ENCODE measurements around the gene SPTA1.
"Not testable (repeated sequence)": the region's sequence is repeated elsewhere in the genome, so short reads cannot be mapped to it uniquely, and the experiment has no call there.

SPTA1 gene

DNA sequence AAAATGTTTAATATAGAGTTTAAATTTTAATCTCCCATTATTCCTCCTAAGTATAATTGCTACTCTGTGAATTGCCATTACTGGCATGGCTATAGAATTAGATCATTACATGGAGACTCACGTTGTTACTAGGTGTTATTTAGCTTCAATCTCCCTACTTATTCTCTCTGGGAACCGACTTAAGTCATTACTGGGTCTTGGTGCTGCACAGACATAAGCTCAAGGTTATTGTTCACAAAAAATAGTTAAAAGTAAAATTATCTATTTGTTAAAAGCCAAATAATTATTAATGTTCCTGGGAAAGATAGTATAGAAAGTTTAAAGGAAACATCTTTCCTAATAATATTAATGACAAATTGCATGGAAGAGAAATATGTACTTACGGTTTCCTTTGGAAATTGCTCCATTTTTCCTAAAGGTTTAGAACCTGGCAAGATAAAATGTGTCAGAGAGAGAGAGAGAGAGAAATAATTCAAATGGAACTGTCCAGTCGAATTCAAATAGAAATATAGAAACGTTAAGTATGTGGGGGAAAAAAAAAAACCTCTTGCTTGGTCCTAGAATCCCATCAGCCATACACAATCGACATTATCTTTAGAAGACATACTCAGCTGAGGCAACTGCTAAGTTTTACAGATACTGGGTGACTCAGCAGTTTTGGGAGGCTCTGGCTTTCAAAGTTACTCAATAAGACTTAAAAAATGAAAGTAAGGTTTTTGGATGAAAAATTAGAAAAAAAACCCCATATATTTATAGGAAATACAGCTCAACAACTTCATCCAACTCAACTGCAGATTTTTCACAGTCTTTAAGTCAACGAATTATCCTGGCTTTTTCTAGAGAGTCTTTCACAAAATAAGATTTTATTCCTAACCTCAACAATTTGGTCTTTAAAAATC is at the start of gene SPTA1:
Gene SPTA1, minus strand, starts transcription at position 605 of the 899 bp plus-strand sequence. Its CDS starts 198 bp downstream, at position 407.
- no peak for DNase-seq

DNA sequence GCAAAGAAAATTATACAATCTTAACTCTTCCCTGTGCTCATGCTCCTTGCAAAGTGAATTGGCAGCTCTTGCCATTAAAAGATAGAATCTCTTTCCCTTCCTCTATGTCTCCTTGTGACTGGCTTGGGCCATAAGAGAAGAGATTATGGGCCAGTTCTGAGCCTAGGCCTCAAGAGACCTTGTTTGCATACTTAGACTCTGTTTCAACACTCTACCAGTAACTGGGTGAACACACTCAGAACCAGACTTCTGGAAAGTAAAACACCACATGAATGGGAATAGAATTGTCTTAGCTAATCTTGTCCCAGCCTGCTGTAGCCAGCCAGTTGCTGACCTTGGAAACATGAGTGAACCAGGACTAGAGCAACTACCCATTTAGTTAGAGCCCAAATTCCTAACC is 49.3 kb upstream of the SPTA1 start:
- no peak for DNase-seq

DNA sequence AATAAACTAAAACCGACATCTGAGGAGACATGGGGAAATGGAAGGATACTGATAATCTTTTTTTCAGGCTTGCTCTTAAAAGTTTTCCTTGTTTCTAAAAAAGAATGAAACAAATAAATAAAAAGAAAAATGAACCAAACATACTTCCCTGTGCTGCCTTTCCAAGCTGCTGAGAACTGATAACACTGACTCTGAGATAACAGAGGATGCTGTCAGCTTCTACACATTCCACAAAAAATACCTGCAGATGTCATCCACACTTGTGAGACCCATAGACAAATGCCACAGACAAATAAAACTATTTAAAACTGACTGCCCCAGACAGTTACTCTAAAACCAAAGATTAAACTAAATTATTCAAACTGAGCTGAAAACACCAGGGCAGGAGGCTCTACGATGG is 46.0 kb upstream of the SPTA1 start:
- no peak for DNase-seq

DNA sequence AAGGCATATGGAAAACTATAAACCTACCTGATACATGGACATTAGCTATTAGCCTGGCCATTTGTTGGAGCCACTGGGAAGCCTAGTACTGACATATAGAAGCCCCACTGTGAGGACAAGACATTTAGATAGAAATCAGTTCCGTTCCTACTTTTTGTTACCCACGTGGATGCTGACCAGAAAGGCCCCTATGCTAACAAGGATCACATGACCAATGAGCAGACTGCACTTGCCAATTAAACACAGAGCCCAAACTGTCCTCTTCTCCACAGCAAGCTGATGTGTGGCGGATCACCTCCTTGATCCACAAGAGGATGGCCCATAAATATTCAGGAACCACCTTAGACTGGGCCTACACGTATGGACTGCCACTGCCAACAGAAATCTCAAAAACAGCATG is 45.2 kb upstream of the SPTA1 start:
- DNase-seq, result no peak

DNA sequence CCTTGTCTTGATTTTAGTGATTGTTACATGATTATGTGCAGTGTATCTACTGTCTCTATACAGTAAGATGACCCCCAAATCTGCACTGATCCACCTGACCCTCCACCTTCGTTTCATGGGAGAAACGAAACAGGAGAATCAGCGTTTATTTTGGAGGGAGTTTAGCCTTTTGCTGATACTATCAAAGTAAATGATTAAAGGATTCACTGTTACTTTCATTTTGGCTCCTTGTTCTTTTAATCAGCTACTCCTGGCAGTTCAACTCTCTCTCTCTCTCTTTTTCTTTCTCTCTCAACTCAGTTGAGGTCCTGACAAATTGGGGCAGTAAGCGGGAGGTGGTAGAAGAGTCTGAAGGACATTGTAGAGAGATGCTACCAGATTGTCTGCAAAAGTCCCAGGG is 43.9 kb upstream of the SPTA1 start:
- no peak for DNase-seq

DNA sequence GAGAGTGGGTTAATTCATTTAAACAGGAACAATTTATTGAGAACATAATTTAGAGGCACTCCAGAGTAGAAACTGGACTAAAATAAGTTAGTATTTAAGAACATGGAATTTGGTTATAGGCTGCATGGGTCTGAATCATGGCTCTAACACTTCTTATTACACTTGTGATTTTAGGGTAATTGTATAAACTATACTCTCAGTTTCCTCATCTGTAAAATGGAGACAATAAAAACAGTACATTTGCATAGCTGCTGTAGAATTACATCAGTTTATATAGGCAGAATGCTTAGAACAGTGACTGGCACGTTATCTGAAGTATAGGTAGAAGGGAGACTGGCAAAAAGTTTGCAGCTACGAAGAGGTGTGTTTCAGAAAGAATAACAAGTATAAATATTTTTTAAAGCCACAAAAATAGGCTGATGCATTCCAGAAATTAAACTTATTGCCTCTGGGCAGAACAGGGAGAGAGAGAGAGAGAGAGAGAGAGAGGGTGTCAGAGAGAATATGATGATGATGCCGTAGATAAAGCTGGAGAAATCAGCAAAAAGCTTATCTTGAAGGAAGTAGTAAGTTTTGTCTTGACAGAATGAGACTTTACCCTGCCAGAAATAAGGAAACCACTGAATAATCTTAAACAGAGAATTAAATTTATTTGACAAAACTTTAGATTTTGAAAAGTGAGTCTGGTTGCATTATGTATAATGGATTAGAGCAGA is 42.2 kb upstream of the SPTA1 start:
- no peak for DNase-seq

DNA sequence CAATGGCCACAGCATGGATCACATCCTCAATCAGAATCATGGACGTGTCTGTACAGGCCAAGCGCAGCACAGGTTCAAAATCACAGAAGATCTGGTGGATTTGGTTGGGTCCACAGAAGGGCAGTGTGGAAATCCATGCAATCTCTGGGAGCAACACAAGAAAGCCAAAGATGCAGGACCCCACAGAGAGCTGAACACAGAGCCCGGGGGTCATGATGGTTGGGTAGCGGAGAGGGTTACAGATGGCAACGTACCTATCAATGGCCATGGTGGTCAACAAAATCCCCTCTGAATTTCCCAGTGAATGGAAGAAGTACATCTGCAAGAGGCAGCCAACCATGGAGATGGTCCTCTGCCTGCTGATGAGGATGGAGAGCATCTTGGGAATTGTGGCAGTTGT is 37.9 kb upstream of the SPTA1 start:
- DNase-seq, result no peak

DNA sequence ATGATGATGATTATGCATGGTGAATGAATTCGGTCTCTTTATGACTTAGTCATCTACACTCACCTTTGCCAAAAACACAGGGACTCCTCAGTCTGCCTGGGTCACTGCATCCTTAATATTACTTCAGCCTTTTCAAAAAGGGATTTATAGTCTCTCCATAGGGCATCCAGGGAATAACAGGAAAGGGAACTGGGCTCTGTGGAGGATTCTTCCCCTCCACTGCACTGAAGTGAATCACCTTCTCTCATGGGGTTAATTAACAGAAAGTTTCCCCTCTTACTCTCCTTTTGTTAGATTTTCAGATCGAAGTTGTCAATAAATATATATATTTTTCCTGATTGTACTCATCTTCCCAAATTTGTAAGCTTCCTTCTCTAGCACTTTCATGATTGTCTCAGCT is 34.1 kb upstream of the SPTA1 start, which contains the start of gene OR6K3:
Gene OR6K3, minus strand, starts transcription at position 101 of the 400 bp plus-strand sequence. CDS start 2,605 bp downstream, outside the sequence.
- no peak for DNase-seq

DNA sequence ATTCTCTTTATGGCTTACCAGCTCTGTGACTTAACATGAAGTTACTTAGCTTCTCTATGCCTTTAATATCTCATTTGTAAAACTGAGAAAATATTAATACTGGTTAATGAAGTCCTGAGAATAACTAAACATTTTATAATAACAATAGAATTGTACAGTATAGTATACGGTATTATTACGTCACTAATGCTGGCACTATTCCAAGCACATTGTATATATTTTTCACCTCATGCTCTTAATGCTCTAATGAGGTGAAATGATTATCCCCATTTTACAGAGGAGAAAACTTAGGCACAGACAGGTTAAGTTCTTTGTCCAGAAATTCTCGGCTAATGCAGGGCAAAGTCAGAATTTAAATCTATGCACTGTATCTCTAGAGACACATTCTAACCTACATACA is 33.1 kb upstream of the SPTA1 start:
- DNase-seq, result no peak

DNA sequence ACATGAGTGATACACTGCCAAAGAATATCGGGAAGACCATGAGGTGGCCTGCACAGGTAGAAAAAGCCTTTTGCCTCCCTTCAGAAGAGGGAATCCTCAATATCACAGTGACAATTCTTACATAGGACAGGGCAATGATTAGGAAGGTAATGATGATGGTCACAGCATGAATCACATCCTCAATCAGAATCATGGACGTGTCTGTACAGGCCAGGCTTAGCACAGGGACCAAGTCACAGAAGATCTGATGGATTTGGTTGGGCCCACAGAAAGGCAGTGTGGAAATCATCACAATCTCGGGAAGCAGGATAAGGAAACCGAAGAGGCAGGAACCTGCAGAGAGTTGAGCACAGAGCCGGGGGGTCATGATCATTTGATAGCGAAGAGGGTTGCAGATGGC is 30.8 kb upstream of the SPTA1 start:
- no peak for DNase-seq

DNA sequence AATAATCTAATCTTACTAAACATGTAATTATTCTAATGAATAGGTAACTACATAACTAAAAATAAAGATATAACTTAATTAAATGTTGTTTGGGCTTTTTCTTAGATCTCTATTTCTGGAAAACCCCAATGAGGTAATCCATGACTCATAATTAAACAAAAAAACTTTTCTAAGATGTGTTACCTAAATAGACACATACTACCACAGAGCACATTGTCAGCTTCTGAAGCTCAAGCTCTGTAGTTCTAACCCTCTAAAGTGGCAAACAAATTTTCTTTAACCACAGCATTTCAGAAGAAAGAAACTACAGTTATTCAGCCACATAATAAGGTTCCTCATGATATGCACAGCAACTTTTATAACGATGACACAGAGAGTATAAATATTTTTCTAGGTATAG is 29.8 kb upstream of the SPTA1 start:
- DNase-seq, result no peak

DNA sequence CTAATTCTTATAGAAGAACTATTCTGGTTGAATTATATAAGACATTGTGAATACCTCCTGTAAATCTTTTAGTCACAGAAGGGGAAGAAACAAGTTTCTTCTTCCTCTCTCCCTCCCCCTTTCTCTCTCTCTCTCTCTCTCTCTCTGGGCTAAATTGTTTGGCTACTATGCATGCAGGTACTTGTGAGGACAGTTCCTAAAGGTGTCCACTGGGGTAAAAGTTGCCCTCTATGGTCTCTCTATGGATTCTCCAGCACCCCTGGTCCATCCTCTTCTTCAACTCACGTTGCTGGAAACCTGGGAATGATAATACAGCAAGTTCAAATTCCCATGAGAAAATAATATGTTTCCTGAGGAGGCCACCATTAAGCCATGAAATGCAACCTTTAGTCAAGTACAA is 28.2 kb upstream of the SPTA1 start:
- DNase-seq, result no peak

DNA sequence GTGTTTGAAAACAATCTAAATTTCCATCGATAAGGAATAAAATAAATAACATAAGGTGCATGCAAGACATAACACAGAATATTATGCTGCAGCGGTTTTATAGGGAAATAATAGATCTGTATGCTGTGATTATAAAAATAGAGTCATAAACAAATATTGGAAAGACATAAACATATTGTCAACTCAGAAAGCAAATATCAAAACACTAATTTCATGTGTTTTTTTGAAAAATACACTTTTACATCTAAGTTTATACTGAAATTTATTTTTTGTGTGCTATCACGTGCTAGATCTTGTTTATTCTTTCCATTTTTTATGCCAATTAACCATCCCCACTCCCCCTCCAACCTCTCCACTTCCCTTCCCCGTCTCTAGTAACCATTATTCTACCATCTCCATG is 24.6 kb upstream of the SPTA1 start:
- DNase-seq, result no peak

DNA sequence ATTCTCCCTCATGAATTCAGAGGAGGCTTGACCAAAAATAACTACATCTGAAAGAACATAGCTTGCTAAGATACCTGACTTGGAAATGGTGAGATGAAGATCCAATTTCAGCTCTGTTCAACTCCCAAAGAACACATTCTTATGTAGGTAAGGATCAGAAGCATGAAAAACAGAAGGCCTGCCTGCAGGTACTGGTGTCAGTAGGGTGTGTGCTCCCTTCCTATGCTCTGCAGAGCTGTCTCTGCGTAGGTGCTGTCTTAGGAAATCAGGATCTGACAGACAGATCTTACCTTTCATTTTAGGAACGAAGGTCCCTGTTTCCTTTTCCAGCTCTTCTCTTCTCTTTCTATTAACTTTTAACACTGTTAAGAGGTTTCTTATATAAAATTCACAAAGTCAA is 19.6 kb upstream of the SPTA1 start:
- DNase-seq, result no peak

DNA sequence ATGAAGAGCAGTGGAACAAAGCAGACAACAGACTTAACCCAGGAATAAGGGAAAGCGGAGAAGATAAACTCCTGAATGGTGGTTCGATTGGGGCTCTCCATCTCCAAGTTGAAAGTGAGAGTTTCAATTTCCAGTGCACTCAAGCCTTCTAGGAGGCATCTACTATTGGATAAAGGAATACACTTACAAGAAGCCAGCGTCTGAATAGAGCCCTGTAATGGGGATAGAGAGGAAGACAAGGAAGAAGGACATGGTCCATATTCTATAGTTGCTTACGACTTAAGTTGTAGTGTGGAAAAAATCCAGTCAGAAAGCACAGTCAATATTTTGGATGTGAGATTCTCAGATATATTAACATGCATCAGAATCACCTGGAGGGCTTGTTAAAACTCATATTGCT is 14.0 kb upstream of the SPTA1 start, which contains the start of gene OR6K2:
Gene OR6K2, minus strand, starts transcription at position 101 of the 400 bp plus-strand sequence. Its CDS starts 0 bp downstream, at position 101.
- no peak for DNase-seq

DNA sequence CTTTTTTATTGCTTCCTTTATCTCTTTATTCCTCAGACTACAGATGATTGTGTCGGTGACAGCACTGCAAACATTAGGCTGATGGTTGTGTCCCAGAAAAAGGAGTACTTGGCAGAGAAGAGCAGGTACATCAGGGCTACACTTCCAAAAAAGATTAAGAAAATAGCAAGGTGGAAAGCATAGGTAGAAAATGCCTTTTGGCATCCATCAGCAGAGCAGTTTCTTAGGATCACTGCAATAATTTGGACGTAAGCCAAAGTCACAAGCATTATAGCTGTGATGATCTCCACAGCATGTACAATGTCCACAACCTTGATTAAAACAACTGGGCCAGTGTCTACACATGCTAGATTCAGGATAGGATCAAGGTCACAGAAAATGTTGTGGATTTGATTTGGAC is 8.1 kb upstream of the SPTA1 start:
- DNase-seq, result no peak

DNA sequence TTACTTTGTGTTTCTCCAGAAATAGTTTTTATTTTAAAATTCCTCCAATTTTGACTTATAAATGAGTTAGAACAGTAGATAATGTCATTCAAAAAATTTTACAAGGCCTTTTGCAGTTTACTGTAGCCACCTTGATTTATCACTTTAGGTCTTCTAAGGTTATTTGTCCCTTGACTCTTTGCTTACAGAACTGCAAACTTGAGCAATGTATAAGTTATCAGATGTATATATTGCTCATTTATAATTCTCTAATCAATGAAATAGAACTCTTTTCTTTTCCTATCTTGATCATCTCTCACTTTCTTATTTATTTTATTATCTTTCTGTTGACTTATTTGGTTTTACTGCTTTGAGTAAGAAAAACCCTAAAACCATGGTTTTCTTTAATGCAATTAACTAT is 5.8 kb upstream of the SPTA1 start:
- DNase-seq, result no peak

DNA sequence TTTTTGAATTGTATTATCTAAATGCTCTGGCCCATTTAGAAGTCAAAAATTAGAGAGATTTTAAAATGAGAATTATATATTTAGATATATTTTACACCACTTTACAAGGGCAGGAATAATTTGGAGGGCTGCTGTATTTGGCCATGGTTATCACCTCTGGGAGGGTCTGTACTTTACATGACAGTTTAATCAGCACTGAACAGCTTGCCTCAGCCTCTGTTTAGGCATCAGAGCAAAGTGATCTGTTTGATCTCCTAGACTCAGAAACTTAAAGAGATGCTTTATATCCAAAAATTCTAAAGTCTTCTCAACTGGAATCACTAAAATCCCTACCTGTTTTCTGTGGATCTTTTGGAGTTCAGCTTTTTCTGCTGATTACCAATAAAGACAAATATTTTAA is 5.4 kb upstream of the SPTA1 start:
- DNase-seq, result no peak

DNA sequence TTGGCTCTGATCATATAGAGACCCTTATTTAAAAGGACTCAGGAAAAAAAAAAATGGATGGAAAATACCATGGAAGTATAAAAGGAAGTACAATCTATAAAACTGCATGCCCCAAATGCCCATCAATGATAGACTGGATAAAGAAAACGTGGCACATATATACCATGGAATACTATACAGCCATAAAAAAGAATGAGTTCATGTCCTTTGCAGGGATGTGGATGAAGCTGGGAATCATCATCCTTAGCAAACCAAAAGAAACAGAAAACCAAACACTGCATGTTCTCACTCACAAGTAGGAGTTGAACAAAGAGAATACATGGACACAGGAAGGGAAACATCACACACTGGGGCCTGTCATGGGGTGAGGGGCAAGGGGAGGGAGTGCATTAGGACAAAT is 4.6 kb upstream of the SPTA1 start:
- not testable (repeated sequence) for DNase-seq

DNA sequence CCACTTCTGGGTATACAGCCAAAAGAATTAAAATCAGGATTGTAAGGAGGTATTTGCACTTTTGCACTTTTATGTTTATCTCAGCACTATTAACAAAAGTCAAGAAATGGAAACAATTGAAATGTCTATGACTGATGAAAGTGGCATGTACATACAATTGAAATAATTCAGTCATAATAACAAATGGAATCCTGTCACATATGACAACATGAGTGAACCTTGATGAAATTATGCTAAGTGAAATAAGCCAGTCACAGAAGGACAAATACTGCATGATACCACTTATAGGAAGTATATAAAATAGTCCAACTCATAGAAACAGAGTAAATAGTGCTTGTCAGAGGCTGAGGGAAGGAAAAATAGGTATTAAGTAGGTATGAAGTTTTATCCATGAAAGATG is 3.4 kb upstream of the SPTA1 start:
- DNase-seq, result no peak

DNA sequence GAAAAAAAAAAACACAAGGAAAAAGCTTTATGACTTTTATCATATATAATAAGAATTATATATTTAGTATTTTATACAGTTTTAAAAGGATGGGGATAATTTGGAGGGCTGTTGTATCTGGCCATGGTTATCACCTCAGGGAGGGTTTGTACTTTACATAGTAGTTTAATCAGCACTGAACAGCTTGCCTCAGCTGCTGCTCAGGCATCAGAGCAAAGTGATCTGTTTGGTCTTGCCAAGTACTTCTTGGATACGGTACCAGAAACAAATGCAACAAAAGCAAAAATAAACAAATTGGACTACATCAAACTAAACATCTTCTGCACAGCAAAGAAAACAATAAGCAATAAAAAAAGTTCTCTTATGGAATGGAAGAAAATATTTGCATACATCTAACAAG is 2.6 kb upstream of the SPTA1 start:
- no peak for DNase-seq

DNA sequence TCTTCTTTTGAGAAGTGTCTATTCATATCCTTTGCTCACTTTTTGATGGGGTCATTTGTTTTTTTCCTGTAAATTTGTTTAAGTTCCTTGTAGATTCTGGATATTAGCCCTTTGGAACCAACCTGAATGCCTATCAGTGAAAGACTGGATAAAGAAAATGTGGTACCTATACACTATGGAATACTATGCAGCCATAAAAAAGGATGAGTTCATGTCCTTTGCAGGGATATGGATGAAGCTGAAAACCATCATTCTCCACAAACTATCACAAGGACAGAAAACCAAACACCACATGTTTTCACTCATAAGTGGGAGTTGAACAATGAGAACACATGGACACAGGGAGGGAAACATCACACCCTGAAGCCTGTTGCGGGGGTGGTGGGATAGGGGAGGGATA is 1.8 kb upstream of the SPTA1 start:
- not testable (repeated sequence) for DNase-seq

DNA sequence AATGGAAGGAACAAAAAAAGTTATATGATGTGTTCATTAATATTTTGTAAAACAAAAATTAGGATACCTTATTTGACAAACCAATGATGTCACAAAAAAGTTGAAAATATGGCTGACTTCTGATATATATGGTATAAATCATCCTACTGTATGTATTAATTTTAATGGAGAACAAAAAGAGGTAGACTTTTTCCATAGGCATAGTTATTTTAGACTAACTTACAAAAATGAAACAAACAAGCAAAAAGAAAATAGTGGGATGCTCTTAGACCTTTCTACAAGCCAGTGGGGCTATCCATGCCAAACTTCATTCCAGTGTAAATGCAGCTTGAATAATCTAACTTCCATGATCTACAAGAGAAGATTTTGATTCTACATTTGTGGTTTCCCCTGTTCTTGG is 522 bp upstream of the SPTA1 start:
- DNase-seq, result no peak

DNA sequence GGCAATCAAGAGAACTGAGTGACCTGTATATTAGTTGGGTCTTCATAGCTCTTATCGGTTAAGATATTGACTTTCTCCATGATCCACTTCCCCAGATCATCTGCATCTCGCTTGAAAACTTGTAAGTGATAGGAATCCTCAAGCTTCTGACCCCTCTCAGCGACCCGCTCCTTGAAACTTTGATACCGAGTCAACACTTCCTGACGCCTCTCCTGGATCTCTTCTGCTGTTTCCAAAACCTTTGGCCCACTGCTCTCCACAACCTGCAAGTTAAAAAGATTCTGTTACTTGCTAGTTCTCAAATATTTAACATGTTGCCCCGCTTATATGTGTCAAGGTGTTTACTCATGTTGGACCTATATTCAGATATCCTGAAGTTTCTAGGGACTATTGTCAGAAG is 1.4 kb downstream of the SPTA1 start:
- no peak for DNase-seq

Data from stimulated activated CD8-positive, alpha-beta memory T cell treated with anti-CD3 and anti-CD28 coated beads, Interleukin-4, amount 100 ng/mL, for 48 hours (primary cell).